Stomach (tissue), 9 donors: ENCODE results near the gene GRIA2. TPM values are rescaled to one million over a fixed set of nuclear protein-coding genes. Genes with fewer than 3 reads are reported as not detected.
A peak's percentile ranks its signal among the peaks of the same experiment; 100 is the strongest.

Experiments used
- DNase-seq, 2 donors: peaks; one replicate each; pipeline versions ENCODE4 v3.0.0 to v3.0.0-alpha.2; 2013 to 2019
- H3K27ac ChIP-seq, 5 donors: fragments of 200-600 bp in 4 of 5; sonication (generic) in 4 of 5; one replicate each; pipeline ENCODE4 v1.5.1; 2013 to 2019; ENCODE audit warnings: mild to moderate bottlenecking in 1 of 5, moderate library complexity in 1 of 5
- H3K27me3 ChIP-seq, 3 donors: fragments of 200-600 bp; sonication (generic); one replicate each; pipeline ENCODE4 v1.5.1; 2017 to 2019; ENCODE audit warnings: mixed run types in 1 of 3
- H3K36me3 ChIP-seq, 4 donors: fragments of 200-600 bp; sonication (generic); 1 replicate in 3 of 4; 2 replicates in 1 of 4; pipeline ENCODE4 v1.5.1; 2016 to 2019
- H3K4me1 ChIP-seq, 4 donors: fragments of 200-600 bp; sonication (generic); one replicate each; pipeline ENCODE4 v1.5.1; 2016 to 2019
- H3K4me3 ChIP-seq, 4 donors: fragments of 200-600 bp; sonication (generic) in 3 of 4; one replicate each; pipeline ENCODE4 v1.5.1; 2016 to 2019; ENCODE audit warnings: mild to moderate bottlenecking in 1 of 4
- H3K9me3 ChIP-seq, 4 donors: fragments of 200-600 bp; sonication (generic); one replicate each; pipeline ENCODE4 v1.5.1; 2016 to 2019
- CTCF ChIP-seq, 7 experiments: fragments of 450-650 bp in 4 of 7; fragments of 200-600 bp in 3 of 7; sonication (generic) in 3 of 7; IDR thresholded peaks; one replicate each; pipeline ENCODE4 v1.5.1; 2016 to 2019; ENCODE audit warnings: antibody characterized with exemption in 7 of 7, control low read depth in 2 of 7, mild to moderate bottlenecking in 1 of 7
- EP300 ChIP-seq: sonication (generic); formaldehyde crosslinking; IDR thresholded peaks from one replicate; pipeline ENCODE4 v1.6.1; 2017; ENCODE audit warnings: antibody characterized with exemption
- POLR2A ChIP-seq, 4 donors: fragments of 450-650 bp; IDR thresholded peaks; one replicate each; pipeline ENCODE4 v1.6.1; 2016; ENCODE audit warnings: antibody characterized with exemption in 4 of 4, control low read depth in 2 of 4, mild to moderate bottlenecking in 1 of 4, moderate library complexity in 1 of 4
- POLR2AphosphoS5 ChIP-seq, 3 donors: sonication (generic); formaldehyde crosslinking; IDR thresholded peaks; one replicate each; pipeline ENCODE4 v1.6.1; 2016; ENCODE audit warnings: antibody characterized with exemption in 3 of 3
- WGBS, 5 donors: extraction: QIAGEN DNeasy Blood & Tissue Kit in 3 of 5; methylation state at CpG; one replicate each; pipeline versions ENCODE4 v1.1.5 to v1.1.7; 2013 to 2018; 5-methylcytosine and 5-hydroxymethylcytosine counted together
- intact Hi-C: fragments of 100-400 bp; cut with DNase I; formaldehyde crosslinking; loops from one replicate; pipeline ENCODE4 v1.15.1; 2023; ENCODE audit warnings: low total_unique reads
- polyA plus RNA-seq, 3 donors: library from polyadenylated mRNA; stranded (reverse); fragments of 200-250 nt; gene quantifications; one replicate each; pipeline ENCODE4 v1.2.3, GENCODE V29; 2013
- small RNA-seq, 4 donors: library from RNA; depleted of rRNA; stranded (forward); fragments of <200 nt; gene quantifications; one replicate each; pipeline ENCODE3, GENCODE V24; 2016
- total RNA-seq, 5 donors: library from RNA; depleted of rRNA; stranded (reverse); fragments of >200 nt; gene quantifications; one replicate each; pipeline versions ENCODE4 v1.1.0 to v1.2.3, GENCODE V29; 2014 to 2016
- donor health status: healthy with polysubstance abuse.
- donor health status: Bipolar disorder and iron deficiency.
- donor health status: healthy.

The GRIA2 gene
- total and polyA plus RNA-seq, 8 donors: 0.06 to 15.2 (median 0.43) TPM; not detected in 3

GRCh38 chr4:157372154-157372553 is 151.6 kb downstream of the GRIA2 start:
- 67 to 75% (median 71%) methylated on average over 3 of the region's 3 CpGs for WGBS, 5 donors
- TF ChIP-seq CTCF (IDR thresholded peaks at IDR 0.05) (no peak), POLR2AphosphoS5 (IDR thresholded peaks at IDR 0.05) (no peak), POLR2A (IDR thresholded peaks at IDR 0.05) (no peak), EP300 (no peak)
- Histone ChIP-seq H3K27ac (no peak overlapping the region), H3K4me1 (no peaks in the 10 kb centered on the region), H3K9me3 (no peaks in the 10 kb centered on the region), H3K4me3 (no peak overlapping the region), H3K36me3 (no peaks in the 10 kb centered on the region), H3K27me3 (no peaks in the 10 kb centered on the region)
- DNase-seq: no peak
- intact Hi-C loops: no loop called here

- Histone ChIP-seq H3K27ac (no peak overlapping the region), H3K4me1 (no peaks in the 10 kb centered on the region), H3K27me3 (no peaks in the 10 kb centered on the region), H3K4me3 (no peak overlapping the region), H3K36me3 (no peaks in the 10 kb centered on the region), H3K9me3 (no peaks in the 10 kb centered on the region)
- TF ChIP-seq EP300 (no peak), CTCF (IDR thresholded peaks at IDR 0.05) (no peak), POLR2AphosphoS5 (IDR thresholded peaks at IDR 0.05) (no peak)
- intact Hi-C loops: no loop called here
- DNase-seq: no peak
- 83 to 91% (median 85%) methylated on average over 3 of the region's 3 CpGs for WGBS, 5 donors
Observed at GRCh38 chr4:157372567-157372966, 152.0 kb downstream of the GRIA2 start.

GRCh38 chr4:157389741-157390140 is 169.2 kb downstream of the GRIA2 start:
- H3K27ac ChIP-seq: no peak overlapping the region
- WGBS, 5 donors: 51 to 61% (median 60%) methylated on average over 3 of the region's 3 CpGs
- no peaks in the 10 kb centered on the region for H3K27me3 ChIP-seq
- DNase-seq: peak in 1 of 2 donors; percentile 41
- TF ChIP-seq CTCF (IDR thresholded peaks at IDR 0.05): no peak
- TF ChIP-seq POLR2AphosphoS5 (IDR thresholded peaks at IDR 0.05): no peak
- TF ChIP-seq EP300: no peak
- TF ChIP-seq POLR2A (IDR thresholded peaks at IDR 0.05): no peak
- H3K4me3 ChIP-seq: no peak overlapping the region
- H3K9me3 ChIP-seq: no peaks in the 10 kb centered on the region
- H3K4me1 ChIP-seq: no peaks in the 10 kb centered on the region
- intact Hi-C loops: no loop called here
- no peaks in the 10 kb centered on the region for H3K36me3 ChIP-seq

- Histone ChIP-seq H3K4me3 (no peak overlapping the region), H3K27me3 (no peaks in the 10 kb centered on the region), H3K9me3 (no peaks in the 10 kb centered on the region), H3K4me1 (no peaks in the 10 kb centered on the region), H3K36me3 (no peaks in the 10 kb centered on the region), H3K27ac (no peak overlapping the region)
- no peak for DNase-seq
- no peak for TF ChIP-seq POLR2A (IDR thresholded peaks at IDR 0.05)
- TF ChIP-seq CTCF (IDR thresholded peaks at IDR 0.05): no peak
- TF ChIP-seq POLR2AphosphoS5 (IDR thresholded peaks at IDR 0.05): no peak
- TF ChIP-seq EP300: no peak
- intact Hi-C loops: no loop called here
Observed at GRCh38 chr4:157405070-157405469, 184.5 kb downstream of the GRIA2 start.

Small RNAs within 50 kb of the gene (small RNA-seq; reads per million reads assigned to genes)
- gene RNU6-582P: 0 reads per million in 4 donors

Other genes starting within 250 kb of the GRIA2 start
- 10 to 100 TPM in 4 of 5 donors, 1 to 10 TPM in 1; 5.5 to 39.8 (median 14.7) TPM for gene PDGFC, start 248.9 kb upstream of the GRIA2 start, total RNA-seq
- gene PDGFC, start 248.9 kb upstream of the GRIA2 start, polyA plus RNA-seq: 10 to 100 TPM in 1 of 3 donors, 1 to 10 TPM in 2; 4.9 to 10.8 (median 5.1) TPM
- gene GLRB, start 144.6 kb upstream of the GRIA2 start, total RNA-seq: 10 to 100 TPM in 1 of 5 donors, 1 to 10 TPM in 3, not detected in 1; 5.1 to 12.1 (median 6.0) TPM
- 1 to 10 TPM; 1.6 to 3.1 (median 2.5) TPM for gene GLRB, start 144.6 kb upstream of the GRIA2 start, polyA plus RNA-seq